Thyroid gland (tissue), 4 donors: Measurements from ENCODE around the gene SCGB1D2. TPM values are rescaled to one million over a fixed set of nuclear protein-coding genes. Genes with fewer than 3 reads are reported as not detected.
"Not testable (repeated sequence)": the region's sequence is repeated elsewhere in the genome, so short reads cannot be mapped to it uniquely, and the experiment has no call there.

Experiments used
- DNase-seq, 2 donors: peaks; one replicate each; pipeline ENCODE4 v3.0.0-alpha.2; 2019
- H3K27ac ChIP-seq, 3 donors: fragments of 200-600 bp; sonication (generic); 1 replicate in 2 of 3; 2 replicates in 1 of 3; pipeline ENCODE4 v1.5.1; 2016 to 2019; ENCODE audit warnings: mild to moderate bottlenecking in 1 of 3, moderate library complexity in 1 of 3
- H3K27me3 ChIP-seq: fragments of 200-600 bp; sonication (generic); one replicate; pipeline ENCODE4 v1.5.1; 2019
- H3K36me3 ChIP-seq, 2 donors: fragments of 200-600 bp; sonication (generic); one replicate each; pipeline ENCODE4 v1.5.1; 2016 to 2019
- H3K4me1 ChIP-seq, 2 donors: fragments of 200-600 bp; sonication (generic); one replicate each; pipeline ENCODE4 v1.5.1; 2017 to 2019
- H3K4me3 ChIP-seq, 3 donors: fragments of 200-600 bp; sonication (generic); replicated peaks in 1 of 3; 1 replicate in 2 of 3; 2 replicates in 1 of 3; pipeline ENCODE4 v1.5.1; 2016; ENCODE audit warnings: mild to moderate bottlenecking in 1 of 3
- H3K9me3 ChIP-seq: fragments of 200-600 bp; sonication (generic); one replicate; pipeline ENCODE4 v1.5.1; 2017
- CTCF ChIP-seq, 6 experiments: fragments of 200-600 bp in 3 of 6; fragments of 450-650 bp in 3 of 6; sonication (generic) in 3 of 6; IDR thresholded peaks; one replicate each; pipeline ENCODE4 v1.5.1; 2016 to 2019; ENCODE audit warnings: antibody characterized with exemption in 6 of 6, mild to moderate bottlenecking in 2 of 6, inconsistent platforms in 1 of 6, moderate library complexity in 1 of 6
- POLR2A ChIP-seq, 2 donors: fragments of 450-650 bp; IDR thresholded peaks; one replicate each; pipeline ENCODE4 v1.6.1; 2017; ENCODE audit warnings: antibody characterized with exemption in 2 of 2, mild to moderate bottlenecking in 2 of 2, moderate library complexity in 1 of 2
- WGBS, 2 donors: methylation state at CpG; one replicate each; pipeline ENCODE4 v1.1.5; 2017; 5-methylcytosine and 5-hydroxymethylcytosine counted together
- intact Hi-C: fragments of 100-400 bp; cut with DNase I; formaldehyde crosslinking; loops from one replicate; pipeline ENCODE4 v1.15.1; 2023
- total RNA-seq, 4 donors: library from RNA; depleted of rRNA; stranded (reverse); fragments of >200 nt; gene quantifications; one replicate each; pipeline ENCODE4 v1.2.3, GENCODE V29; 2016

The SCGB1D2 gene
- total RNA-seq, result not detected

- intact Hi-C loops, result no loop called here
- TF ChIP-seq CTCF (IDR thresholded peaks at IDR 0.05) (no peak), POLR2A (IDR thresholded peaks at IDR 0.05) (no peak)
- H3K27ac ChIP-seq, result peak within 1 kb of the TSS in 1 of 3 donors; percentile 58
- no peak within 1 kb of the TSS for H3K4me3 ChIP-seq
- no peaks in the 10 kb centered on the region for H3K9me3 ChIP-seq
- 4 to 14% methylated on average over 1 to 3 of the region's 3 CpGs for WGBS, 2 donors
- peaks cover 0 to 9% of the 10 kb centered on the region in 2 donors for H3K4me1 ChIP-seq
- DNase-seq, result peak; percentile 96 to 97
- no peaks in the 10 kb centered on the region for H3K27me3 ChIP-seq
- H3K36me3 ChIP-seq, result no peaks in the 10 kb centered on the region
Observed at GRCh38 chr11:62242021-62242420, at the start of gene SCGB1D2. Gene SCGB1D2, plus strand, starts transcription at chr11:62242239. Its CDS starts 69 bp downstream, at chr11:62242308.

GRCh38 chr11:62193952-62194351 is 48.1 kb upstream of the SCGB1D2 start:
- WGBS, 2 donors, result 62 to 68% methylated on average over 3 to 4 of the region's 4 CpGs

GRCh38 chr11:62195010-62195409 is 47.0 kb upstream of the SCGB1D2 start:
- intact Hi-C loops, H3K27ac ChIP-seq, DNase-seq, H3K4me3 ChIP-seq, H3K9me3 ChIP-seq, H3K36me3 ChIP-seq, H3K4me1 ChIP-seq, H3K27me3 ChIP-seq: not testable (repeated sequence)
- 16% methylated on average over 4 of the region's 9 CpGs; no CpG with 5 or more reads in 1 of the 2 donors for WGBS, 2 donors

More at GRCh38 chr11:62193952-62194351, 48.1 kb upstream of the SCGB1D2 start:
- peak in 1 of 2 donors; percentile 12 for DNase-seq
- H3K4me1 ChIP-seq, result no peaks in the 10 kb centered on the region
- no peak for TF ChIP-seq POLR2A (IDR thresholded peaks at IDR 0.05)
- no peak for TF ChIP-seq CTCF (IDR thresholded peaks at IDR 0.05)
- H3K9me3 ChIP-seq, result no peaks in the 10 kb centered on the region
- no peak overlapping the region for H3K4me3 ChIP-seq
- intact Hi-C loops, result no loop called here
- H3K27me3 ChIP-seq, result no peaks in the 10 kb centered on the region
- no peaks in the 10 kb centered on the region for H3K36me3 ChIP-seq
- no peak overlapping the region for H3K27ac ChIP-seq

- Histone ChIP-seq H3K27ac (no peak overlapping the region), H3K36me3 (no peaks in the 10 kb centered on the region), H3K9me3 (no peaks in the 10 kb centered on the region), H3K27me3 (no peaks in the 10 kb centered on the region), H3K4me3 (no peak overlapping the region), H3K4me1 (no peaks in the 10 kb centered on the region)
- no peak for TF ChIP-seq POLR2A (IDR thresholded peaks at IDR 0.05)
- TF ChIP-seq CTCF (IDR thresholded peaks at IDR 0.05), result no peak
- WGBS, 2 donors, result 68 to 75% methylated on average over 7 of the region's 7 CpGs
- intact Hi-C loops, result no loop called here
- no peak for DNase-seq
Observed at GRCh38 chr11:62195945-62196344, 46.1 kb upstream of the SCGB1D2 start.

GRCh38 chr11:62197400-62197799 is 44.6 kb upstream of the SCGB1D2 start:
- intact Hi-C loops, DNase-seq: not testable (repeated sequence)
- 100% methylated on average over 2 of the region's 2 CpGs for WGBS, 2 donors

GRCh38 chr11:62201376-62201775 is 40.7 kb upstream of the SCGB1D2 start:
- no peak for TF ChIP-seq CTCF (IDR thresholded peaks at IDR 0.05)
- DNase-seq, result no peak
- Histone ChIP-seq H3K9me3 (no peaks in the 10 kb centered on the region), H3K4me3 (no peak overlapping the region), H3K27me3 (no peaks in the 10 kb centered on the region), H3K4me1 (peaks cover 0 to 3% of the 10 kb centered on the region in 2 donors), H3K36me3 (no peaks in the 10 kb centered on the region), H3K27ac (no peak overlapping the region)
- intact Hi-C loops, result no loop called here
- 61 to 86% methylated on average over 2 of the region's 2 CpGs for WGBS, 2 donors

More at GRCh38 chr11:62197400-62197799, 44.6 kb upstream of the SCGB1D2 start:
- H3K4me1 ChIP-seq, H3K27ac ChIP-seq, H3K4me3 ChIP-seq, H3K36me3 ChIP-seq, H3K9me3 ChIP-seq, H3K27me3 ChIP-seq: not testable (repeated sequence)
